GM21529 (cell line): ENCODE data around the gene RECQL5.
A peak's percentile ranks its signal among the peaks of the same experiment; 100 is the strongest.

Experiments used
- ATAC-seq: cut with Tn5 transposase; IDR thresholded peaks from one replicate; pipeline ENCODE4 v1.9.1; 2021; ENCODE audit not compliant: unreplicated experiment

RECQL5 gene

DNA sequence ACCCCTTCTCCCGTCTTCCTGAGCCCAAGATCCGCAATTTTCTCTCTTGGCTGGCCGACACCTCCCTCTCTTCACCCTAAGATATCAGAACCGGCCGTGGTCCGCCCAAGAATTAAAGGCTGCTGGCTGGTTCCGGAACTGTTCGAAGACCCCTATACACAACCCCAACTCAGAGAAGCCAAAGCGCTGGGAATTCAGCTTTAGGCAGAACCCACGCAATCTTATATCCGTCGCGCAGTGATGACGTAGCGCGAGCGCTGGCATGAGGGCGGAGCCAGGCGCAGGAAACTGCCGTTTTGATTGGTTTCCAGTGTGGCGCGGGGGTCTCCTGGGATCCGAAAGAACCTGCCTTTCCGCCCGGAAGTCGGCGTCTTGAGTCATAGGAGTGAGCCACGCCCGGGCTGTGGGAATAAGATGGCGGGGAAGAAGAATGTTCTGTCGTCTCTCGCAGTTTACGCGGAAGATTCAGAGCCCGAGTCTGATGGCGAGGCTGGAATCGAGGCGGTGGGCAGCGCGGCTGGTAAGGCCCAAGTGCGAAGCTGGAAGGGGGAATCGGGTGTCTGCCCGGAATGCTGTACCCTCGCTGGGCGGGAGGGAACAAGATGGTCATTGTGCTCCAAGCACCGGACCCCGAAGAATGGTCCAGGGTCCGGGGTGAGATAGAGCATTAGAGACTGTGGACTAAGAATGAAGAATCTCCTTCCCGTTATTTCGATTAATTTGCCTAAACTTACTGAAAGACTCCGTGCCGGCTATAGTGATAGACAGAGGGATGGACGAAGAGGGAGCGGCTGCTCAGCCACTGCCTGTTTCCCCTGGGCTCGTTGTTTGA is at the start of gene RECQL5, which contains the start of gene SAP30BP:
Gene RECQL5, minus strand, starts transcription at position 196 of the 832 bp plus-strand sequence. CDS start 597 bp downstream, outside the sequence.
Gene SAP30BP, plus strand, starts transcription at position 380 of the 832 bp plus-strand sequence. Its CDS starts 35 bp downstream, at position 415.
- peak; percentile 68 for ATAC-seq

DNA sequence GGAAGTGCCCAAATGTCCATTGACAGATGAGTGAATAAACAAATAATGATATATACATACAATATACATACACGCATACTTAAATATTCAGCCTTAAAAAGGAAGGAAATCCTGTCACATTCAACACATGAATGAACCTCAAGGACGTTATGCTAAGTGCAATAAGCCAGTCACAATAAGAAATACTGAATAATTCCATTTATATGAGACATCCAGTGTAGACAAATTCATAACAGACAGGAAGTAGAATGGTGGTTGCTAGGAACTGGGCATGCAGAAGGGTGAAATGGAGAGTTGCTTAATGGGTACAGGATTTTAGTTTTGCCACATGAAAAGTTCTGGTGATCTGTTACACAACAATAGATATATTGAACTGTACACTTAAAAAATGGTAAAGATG is 45.5 kb upstream of the RECQL5 start:
- ATAC-seq: no peak

DNA sequence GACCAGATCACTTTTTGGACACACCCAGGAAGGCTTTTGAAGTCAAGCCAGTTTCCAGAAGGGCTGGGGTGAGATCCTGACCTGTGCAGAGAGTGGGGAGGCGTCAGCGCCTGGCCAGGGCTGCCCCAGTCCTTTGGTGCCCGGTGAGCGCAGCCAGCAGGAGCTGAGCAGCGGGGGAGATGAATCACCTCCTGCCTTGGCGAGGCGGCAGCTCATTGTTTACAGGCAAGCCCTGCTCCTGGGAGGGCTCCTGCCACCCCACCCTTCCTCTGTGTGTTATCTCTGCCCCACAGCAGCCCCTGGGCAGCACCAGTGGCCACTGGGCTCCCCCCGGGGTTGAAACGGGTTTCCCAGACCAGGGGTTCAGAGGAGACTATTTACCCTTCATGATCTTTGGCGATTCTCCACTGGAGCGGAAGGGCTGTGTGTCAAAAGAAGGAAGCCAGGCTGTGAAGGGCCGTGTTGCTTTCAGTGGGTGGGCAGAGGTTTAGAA is 40.2 kb upstream of the RECQL5 start:
- ATAC-seq: no peak

DNA sequence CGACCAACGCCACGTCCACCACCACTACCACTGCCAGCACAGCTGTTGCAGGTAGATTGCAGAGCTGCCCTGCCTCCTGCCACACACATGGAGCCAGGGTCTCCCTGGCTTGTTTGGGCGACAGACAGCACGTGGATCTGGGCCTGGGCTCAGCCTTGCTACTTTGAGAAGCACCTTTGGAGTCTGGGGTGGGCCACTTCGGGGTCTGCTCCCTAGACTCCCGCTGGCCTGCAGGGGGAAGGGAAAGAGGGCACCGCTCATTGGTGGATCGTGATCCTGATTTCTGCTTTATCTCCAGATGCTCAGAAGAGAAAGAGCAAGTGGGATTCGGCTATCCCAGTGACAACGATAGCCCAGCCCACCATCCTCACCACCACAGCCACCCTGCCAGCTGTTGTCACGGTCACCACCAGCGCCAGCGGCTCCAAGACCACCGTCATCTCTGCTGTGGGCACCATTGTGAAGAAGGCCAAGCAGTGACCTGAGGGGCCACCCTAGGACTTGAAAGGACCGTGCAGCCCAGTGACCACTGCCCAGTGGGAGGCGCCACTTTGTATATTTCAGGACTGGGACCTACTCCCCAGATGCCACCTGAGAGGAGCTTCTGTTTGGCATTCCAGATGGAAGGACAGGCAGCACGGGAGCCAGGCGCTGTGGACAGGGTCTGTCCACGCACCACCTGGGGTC is 39.2 kb upstream of the RECQL5 start:
- no peak for ATAC-seq

DNA sequence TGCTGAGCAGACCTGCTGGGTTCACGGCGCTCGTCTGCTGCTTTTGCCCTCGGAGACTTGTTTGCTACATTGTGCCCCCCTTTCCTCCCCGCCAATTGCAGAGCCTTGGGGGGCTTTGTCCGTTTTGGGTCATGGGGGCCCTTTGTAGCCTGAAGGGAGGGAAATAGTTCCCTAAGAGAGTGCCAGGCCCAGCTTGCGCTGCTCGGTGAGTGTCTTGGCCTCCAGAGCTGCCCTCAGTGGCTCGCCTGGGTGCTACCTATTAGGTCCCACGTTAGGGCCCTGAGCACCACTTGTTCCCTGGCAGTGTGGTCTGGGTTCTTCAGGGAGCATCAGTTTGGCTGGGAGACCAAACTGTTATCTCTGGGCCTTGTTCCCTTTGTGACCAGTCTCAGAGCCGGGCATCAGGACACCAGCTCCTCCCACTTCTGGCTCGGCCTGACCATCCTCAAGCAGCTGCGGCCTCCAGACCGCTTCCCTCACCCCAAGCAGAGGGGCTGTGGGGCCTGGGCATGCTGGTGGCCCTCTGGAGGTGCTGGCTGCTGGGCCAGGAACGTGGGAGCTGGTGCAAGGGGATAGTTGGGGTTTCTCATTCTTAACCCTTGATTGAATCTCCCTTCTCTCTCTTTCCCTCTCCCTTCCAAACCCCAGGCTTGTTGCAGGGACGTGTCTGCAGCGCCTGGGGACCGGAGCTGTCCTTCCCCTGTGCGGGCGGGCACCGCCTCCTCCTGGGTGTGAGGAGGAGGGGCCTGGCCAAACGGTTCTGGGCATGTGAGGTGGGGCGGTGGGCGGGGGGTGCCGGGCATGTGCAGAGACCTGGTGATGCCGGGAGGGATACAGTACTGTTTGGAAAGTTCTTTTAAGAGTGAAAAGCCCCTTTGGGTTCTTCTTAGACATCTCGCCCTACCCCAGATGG is 38.3 kb upstream of the RECQL5 start:
- ATAC-seq: no peak

DNA sequence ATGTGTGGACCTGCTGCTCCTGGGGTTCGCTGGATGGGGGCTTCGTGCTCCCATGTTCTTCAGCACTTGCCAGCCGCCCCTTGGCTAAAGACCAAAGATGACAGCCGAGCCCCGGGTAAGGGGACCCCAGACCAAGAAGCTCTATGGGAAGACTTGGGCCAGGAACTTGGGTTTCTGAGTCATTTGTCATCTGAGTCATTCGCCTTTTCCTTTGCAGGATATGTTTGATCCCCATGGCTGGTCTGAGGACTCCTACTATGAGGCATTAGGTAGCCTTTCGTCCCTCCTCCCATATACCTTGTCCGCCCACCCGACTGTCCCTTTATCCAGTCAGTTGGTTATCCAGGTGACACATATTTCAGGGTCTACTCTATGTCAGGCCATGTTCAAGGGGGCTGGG is 36.6 kb upstream of the RECQL5 start:
- no peak for ATAC-seq

DNA sequence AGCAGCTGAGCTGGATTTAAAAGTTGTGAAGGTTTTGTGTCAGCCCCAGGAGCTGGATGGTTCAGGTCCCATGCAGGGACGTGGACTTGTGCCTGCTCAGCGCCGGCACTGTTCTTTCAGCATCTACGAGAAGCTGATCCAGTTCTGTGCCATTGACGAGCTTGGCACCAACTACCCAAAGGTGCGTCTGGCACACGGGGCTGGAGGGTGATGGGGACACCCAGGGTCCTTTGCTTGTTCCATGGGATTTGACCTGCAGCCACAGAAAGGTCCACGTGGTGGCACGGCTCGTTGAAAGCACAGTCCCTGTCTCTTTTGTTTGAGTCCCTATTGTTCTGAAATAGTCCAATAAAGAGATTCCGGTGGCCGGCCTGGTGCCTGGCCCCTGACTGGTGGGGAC is 36.2 kb upstream of the RECQL5 start:
- no peak for ATAC-seq

DNA sequence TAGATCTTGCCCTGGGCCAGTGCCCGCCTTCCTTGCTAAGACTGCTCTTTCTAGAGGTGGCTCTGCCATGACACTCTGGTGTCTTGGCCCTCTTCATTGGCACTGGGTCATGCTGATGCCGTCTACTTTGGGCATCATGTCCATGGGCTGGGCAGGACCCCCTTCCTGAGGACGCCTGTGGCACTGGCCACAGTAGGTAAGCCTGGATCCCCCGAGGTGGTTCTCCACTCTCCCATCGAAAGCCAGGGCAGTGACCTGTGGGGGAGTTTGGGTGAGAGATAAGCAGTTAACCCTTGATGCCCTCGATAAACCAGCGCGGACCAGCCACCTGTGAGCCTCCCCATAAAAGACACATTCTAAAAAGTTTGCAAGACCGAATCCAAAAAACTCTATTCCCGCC is 34.3 kb upstream of the RECQL5 start:
- ATAC-seq: no peak

DNA sequence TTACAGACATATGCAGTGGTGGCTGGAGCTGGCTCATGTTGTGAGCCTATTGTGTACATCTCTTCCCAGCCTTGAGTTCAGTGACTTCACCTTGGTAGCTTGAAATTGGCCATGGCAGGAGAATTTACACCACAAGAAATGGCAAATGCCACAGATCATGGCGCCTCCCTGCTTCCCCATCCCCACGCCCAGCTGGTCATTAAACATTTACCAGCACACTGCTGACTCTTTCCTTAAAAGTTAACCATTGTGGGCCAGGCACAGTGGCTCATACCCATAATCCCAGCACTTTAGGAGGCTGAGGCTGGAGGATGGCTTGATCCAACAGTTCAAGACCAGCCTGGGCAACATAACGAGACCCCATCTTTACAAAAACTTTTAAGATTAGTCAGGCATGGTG is 31.7 kb upstream of the RECQL5 start:
- no peak for ATAC-seq

DNA sequence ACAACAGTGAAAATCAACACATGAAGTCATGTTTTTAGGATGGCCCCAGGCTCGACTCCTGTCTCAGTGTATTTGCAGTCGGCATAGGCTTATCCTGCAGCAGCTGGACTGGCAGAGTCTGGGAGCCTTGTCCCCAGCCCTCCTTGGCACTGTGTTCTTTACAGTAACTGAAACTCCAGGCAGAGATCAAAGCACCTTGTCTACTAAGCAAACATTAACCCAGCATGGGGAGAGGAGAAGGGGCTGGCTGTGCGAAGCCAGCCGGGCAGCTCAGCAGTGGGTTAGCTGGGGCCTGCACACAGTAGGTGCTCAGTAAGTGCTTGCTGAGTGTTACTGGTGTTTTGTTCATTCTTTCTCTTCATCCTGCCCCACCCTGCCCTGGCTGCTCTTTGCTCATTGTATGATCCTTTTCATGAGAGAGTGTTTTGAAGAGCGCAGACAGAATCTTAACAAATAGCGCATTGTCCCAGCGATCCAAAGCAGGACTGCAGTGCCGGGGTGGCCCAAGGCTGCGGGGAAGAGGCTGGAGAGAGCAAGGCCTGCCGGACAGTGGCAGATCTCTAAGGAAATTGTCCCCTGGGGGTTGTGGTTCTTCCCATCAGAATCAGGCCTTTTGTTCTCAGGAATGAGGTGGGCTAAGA is 30.8 kb upstream of the RECQL5 start:
- ATAC-seq: no peak

DNA sequence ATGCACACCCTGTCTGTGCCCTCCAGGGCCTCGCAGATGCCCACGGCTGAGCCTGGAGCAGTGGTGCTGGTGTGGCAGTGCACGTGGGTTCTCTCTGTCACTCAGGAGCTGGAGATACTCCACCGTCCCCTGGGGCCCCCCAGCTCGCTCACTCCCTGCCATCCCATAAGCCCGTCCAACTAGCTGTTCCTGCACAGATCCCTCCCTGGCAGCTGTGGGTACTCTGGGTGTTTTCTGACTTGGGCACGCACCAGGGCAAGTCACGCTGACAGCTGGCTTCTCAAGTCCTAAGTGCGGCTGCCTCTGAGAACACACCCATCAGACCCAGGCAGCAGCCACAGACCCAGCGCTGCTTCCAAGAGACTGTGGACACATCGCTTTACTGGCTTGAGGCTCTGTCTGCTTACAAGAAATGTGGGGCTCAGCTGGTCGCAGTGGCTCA is 28.9 kb upstream of the RECQL5 start:
- ATAC-seq: no peak

DNA sequence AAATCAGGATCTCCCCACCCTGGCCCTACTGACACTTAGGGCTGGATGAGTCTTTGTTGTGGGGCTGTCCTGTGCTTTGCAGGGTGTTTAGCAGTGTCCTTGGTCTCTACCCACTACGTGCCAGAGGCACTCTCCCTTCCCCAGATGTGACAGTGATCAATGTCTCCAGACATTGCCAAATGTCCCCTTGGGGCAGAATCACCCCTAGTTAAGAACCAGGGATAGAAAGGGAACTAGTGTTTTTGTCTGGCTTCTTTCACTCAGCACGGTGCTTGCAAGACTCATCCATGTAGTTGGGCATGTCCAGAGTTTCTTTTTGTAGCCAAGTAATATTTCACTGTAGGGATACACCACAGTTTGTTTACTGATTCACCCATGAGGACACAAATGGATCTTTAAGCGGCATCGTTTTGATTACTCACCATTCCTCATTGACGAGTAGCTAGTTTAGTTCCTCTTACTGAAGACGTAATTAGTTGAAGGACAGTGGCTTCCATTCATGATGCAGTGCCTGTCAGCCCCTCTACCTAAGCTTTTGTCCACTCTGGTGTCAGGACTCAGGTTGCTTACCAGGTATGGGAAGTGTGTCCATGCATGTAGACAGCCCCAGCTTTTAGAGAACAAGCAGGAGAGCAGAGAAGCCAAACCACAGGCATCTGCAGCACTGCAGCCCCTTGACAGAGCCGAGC is 28.3 kb upstream of the RECQL5 start:
- ATAC-seq: no peak

DNA sequence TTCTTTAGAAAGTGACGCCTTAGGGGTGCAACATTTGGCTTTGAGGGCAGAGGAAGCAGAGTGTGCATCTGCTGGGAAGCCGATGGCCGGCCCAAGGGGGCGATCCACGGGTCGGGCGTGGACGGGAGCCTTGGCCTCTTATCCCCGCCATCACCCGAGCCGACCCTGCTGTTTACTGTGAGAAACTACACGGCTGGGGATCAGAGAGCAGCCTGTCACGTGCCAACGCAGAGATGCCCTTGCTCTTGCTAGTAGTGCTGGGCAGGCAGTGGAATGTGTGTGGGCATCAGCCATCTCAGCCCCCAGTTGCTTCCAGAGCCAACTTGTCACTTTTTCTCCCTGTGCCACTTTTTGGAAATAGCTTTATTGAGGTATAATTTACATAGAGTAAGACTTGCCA is 27.6 kb upstream of the RECQL5 start:
- no peak for ATAC-seq

DNA sequence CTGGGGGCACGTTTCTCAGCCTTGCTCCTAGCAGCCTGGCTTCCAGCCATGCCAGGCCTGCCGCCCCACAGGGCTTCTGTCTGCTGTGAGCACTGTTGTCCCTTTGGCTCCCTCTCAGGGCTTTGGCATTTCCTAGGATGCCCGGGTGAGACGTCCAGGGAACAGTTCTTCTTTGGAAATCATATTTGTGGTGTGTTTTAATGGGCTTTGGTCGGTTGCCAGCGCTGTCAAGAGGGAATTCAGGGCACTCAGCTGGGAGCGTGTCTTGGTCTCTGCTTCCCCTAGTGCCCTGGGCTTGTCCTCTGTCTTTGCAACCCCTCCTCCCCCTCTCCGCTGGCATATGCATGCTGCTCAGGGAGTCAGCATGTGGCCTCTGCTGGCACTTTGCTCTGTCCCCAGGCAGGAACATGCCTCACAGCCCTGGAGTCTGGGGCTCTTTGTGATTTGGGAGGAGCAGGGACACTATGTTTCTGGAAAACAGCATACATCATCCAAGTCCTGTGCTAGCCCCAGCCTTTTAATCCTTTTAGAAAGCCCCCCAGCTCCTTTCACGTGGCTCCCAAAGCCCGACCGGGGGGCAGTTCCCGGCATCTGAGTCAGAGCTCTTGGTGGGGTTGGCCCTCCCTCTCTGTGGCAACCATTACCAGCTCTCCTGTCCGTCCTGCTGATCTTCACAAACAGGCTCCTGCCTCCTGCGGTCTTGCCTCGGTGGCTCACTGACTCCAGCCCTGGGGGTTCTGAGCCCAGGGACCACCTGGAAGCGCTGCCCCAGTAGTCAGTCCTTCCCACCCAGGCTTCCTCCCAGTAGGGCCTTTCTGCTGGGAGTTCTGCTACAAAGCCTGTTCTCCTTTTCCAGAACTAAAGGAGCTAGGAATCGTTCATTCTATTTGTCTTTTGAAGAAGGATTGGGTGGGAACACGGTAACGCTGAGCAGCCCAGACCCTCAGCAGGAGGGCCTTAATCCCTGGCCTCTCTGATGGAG is 26.8 kb upstream of the RECQL5 start:
- no peak for ATAC-seq

DNA sequence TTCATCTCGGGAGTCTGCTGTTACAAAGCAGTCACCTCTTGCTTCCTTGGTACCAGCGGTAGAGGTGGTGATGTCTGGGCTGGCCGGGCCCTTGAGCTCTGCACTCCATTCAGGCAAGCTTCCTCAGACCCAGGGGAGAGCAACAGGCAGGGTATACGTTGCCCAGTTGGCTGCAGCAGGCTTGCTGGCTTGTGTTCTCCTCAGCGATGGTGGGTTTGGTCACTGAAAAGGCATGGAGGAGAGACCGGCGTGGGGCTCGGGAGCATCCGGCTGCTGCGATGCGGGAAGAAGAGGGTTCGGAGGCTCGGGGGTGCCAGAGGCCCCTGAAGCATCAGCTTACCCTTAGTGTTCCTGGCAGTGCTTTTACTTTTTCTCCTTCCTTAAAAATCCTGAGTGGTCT is 26.0 kb upstream of the RECQL5 start:
- no peak for ATAC-seq

DNA sequence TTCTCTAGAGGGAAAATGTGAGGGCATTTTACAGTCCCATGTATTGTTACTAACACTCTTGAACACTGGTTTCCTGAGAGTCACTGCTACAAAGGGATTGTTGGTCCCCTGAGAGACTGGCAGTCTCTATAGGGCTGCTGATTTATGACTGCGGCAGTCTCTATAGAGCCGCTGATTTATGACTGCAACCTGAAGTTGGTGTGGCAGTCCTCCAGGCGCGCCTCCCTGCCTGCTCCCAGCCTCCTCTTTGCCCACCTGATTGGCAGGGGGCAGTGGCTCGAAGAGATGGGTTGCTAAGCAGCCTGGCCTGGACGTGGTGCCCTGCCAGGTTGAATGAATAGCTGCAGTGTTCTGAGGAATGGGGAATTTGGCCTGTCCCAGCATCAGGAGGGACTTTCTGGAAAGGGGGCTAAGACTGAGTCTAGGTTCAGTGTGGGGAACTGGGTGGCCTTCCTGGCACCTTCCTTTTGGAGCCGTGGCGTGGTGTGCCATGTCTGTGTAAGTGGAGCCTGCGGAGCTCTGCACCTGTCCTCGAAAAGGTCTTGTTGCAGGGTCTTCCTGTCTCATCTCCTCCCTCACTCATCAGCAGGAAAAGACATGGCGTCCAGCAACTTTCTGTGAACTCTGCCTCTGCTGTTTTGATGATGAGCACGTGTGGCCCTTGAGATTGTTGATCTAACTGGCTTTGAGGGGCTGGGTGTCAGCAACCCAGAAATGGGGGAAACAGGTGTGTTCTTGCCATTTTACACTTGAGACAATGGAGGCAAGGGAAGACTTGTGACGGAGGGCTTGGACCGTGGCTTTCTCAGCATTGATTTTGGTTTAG is 25.1 kb upstream of the RECQL5 start:
- no peak for ATAC-seq

DNA sequence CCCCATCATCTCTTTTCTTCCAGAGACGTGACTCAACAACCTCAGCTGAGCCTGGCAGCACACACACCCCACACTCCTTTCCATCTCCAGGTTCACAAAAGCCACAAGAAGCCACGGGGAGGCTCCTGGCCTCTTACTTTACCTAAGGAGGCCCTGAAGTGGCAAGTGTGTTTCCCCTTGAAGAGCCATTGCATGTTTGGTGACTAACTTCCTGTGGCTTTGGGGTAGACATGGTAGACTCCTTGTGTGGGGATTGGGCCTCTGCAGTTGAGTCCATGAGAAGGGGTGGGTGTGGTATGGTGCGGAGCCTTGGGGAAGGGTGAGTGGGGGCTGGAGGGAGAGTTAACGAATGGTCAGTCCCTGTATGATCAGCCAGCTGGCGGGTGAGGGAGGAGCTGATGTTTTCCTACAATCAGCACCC is 24.4 kb upstream of the RECQL5 start:
- ATAC-seq: no peak

DNA sequence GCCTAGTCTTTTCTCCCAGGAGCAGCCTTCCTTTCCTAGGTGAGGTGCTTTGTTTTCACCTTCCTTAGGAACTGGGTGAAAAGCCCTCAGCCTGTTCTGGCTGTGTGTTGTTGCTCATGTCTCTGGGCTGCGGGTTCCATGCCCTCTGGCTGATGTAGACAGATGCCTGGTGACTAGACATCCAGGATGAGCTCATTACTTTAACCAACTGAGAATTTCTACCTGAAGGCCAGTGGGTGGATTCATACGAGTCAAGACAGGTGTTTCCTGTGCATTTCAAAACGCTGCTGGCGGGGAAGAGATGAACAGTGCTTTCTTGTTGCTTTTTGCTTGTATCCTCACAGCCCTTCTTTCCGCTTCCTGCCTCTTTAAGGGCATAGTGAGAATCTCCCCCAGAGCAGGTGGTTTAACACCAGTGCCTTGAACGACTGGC is 22.5 kb upstream of the RECQL5 start:
- no peak for ATAC-seq
